Measurements from ENCODE around the gene AKAP13.

- no peak for TF ChIP-seq KLF16 (CRISPR knock-in tag; IDR thresholded peaks at IDR 0.05)
- no peak for TF ChIP-seq PBX3 (CRISPR knock-in tag; IDR thresholded peaks at IDR 0.05; ENCODE audit: borderline replicate concordance)
- no peak for TF ChIP-seq MNT (IDR thresholded peaks at IDR 0.05)
- no peak for TF ChIP-seq ZFX (CRISPR knock-in tag; IDR thresholded peaks at IDR 0.05; ENCODE audit: low read depth)
- no peak for TF ChIP-seq MAFK (conservative IDR thresholded peaks at IDR 0.05 in 1 of 2, IDR thresholded peaks at IDR 0.05 in 1 of 2; ENCODE audit: low read length in 2 of 2)
- no peak for TF ChIP-seq PCBP1 (IDR thresholded peaks at IDR 0.05; ENCODE audit: borderline replicate concordance, low read depth, low read length)
- TF ChIP-seq AGO1 (IDR thresholded peaks at IDR 0.05; ENCODE audit: low read depth, low read length, poor library complexity, severe bottlenecking) = no peak
- TF ChIP-seq, protein P1, sequence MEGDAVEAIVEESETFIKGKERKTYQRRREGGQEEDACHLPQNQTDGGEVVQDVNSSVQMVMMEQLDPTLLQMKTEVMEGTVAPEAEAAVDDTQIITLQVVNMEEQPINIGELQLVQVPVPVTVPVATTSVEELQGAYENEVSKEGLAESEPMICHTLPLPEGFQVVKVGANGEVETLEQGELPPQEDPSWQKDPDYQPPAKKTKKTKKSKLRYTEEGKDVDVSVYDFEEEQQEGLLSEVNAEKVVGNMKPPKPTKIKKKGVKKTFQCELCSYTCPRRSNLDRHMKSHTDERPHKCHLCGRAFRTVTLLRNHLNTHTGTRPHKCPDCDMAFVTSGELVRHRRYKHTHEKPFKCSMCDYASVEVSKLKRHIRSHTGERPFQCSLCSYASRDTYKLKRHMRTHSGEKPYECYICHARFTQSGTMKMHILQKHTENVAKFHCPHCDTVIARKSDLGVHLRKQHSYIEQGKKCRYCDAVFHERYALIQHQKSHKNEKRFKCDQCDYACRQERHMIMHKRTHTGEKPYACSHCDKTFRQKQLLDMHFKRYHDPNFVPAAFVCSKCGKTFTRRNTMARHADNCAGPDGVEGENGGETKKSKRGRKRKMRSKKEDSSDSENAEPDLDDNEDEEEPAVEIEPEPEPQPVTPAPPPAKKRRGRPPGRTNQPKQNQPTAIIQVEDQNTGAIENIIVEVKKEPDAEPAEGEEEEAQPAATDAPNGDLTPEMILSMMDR (CRISPR knock-in tag; IDR thresholded peaks at IDR 0.05) = no peak
- TF ChIP-seq RBM22 (optimal IDR thresholded peaks at IDR 0.05; ENCODE audit: low read length) = no peak
- TF ChIP-seq, protein P2, sequence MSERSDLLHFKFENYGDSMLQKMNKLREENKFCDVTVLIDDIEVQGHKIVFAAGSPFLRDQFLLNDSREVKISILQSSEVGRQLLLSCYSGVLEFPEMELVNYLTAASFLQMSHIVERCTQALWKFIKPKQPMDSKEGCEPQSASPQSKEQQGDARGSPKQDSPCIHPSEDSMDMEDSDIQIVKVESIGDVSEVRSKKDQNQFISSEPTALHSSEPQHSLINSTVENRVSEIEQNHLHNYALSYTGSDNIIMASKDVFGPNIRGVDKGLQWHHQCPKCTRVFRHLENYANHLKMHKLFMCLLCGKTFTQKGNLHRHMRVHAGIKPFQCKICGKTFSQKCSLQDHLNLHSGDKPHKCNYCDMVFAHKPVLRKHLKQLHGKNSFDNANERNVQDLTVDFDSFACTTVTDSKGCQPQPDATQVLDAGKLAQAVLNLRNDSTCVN (CRISPR knock-in tag; IDR thresholded peaks at IDR 0.05; ENCODE audit: borderline replicate concordance) = no peak
- TF ChIP-seq MAFG (CRISPR knock-in tag; IDR thresholded peaks at IDR 0.05) = no peak
- TF ChIP-seq NFYB (CRISPR knock-in tag; IDR thresholded peaks at IDR 0.05) = no peak
Observed at GRCh38 chr15:85424154-85424553, 43.8 kb downstream of the AKAP13 start.
